Smooth muscle cell (in vitro differentiated cells): Measurements from ENCODE around the gene RPL29. TPM values are rescaled to one million over a fixed set of nuclear protein-coding genes. Genes with fewer than 3 reads are reported as not detected.

Experiments used
- DNase-seq: peaks from one replicate; lab custom pipeline; 2025; ENCODE audit not compliant: unreplicated experiment; lab: John Stamatoyannopoulos, UW
- H2AFZ ChIP-seq: fragments of 200-600 bp; sonication (generic); 2 replicates; pipeline ENCODE4 v1.6.0; 2016; ENCODE audit warnings: antibody characterized with exemption, low read depth, mild to moderate bottlenecking
- H3F3A ChIP-seq: fragments of 200-600 bp; sonication (generic); 2 replicates; pipeline ENCODE4 v1.6.0; 2017; ENCODE audit warnings: antibody characterized with exemption, low read depth
- H3K27ac ChIP-seq: fragments of 200-600 bp; sonication (generic); 2 replicates; pipeline ENCODE4 v1.5.1; 2016; ENCODE audit warnings: low read depth, mild to moderate bottlenecking
- H3K27me3 ChIP-seq: fragments of 200-600 bp; sonication (generic); 2 replicates; pipeline ENCODE4 v1.6.1; 2016; ENCODE audit warnings: low read depth, mild to moderate bottlenecking
- H3K36me3 ChIP-seq: fragments of 200-600 bp; sonication (generic); 2 replicates; pipeline ENCODE4 v1.5.1; 2016; ENCODE audit warnings: low read depth
- H3K4me1 ChIP-seq: fragments of 200-600 bp; sonication (generic); 2 replicates; pipeline ENCODE4 v1.5.1; 2016; ENCODE audit warnings: low read depth
- H3K4me2 ChIP-seq: fragments of 200-600 bp; sonication (generic); 2 replicates; pipeline ENCODE4 v1.6.0; 2016; ENCODE audit warnings: mild to moderate bottlenecking
- H3K4me3 ChIP-seq: fragments of 200-600 bp; sonication (generic); 2 replicates; pipeline ENCODE4 v1.5.1; 2016; ENCODE audit warnings: mild to moderate bottlenecking
- H3K79me2 ChIP-seq: fragments of 200-600 bp; sonication (generic); 2 replicates; pipeline ENCODE4 v1.6.0; 2016; ENCODE audit warnings: low read depth, mild to moderate bottlenecking
- H3K9ac ChIP-seq: fragments of 200-600 bp; sonication (generic); 2 replicates; pipeline ENCODE4 v1.6.0; 2016; ENCODE audit warnings: low read depth
- H3K9me3 ChIP-seq: fragments of 200-600 bp; sonication (generic); replicated peaks from 2 replicates; pipeline ENCODE4 v1.5.1; 2016; ENCODE audit warnings: low read depth
- H4K20me1 ChIP-seq: fragments of 200-600 bp; sonication (generic); 2 replicates; pipeline ENCODE4 v1.6.0; 2016; ENCODE audit warnings: low read depth
- CTCF ChIP-seq: fragments of 200-600 bp; sonication (generic); IDR thresholded peaks from 2 replicates; pipeline ENCODE4 v1.5.1; 2017; ENCODE audit warnings: borderline replicate concordance, mild to moderate bottlenecking, antibody characterized with exemption; ENCODE audit not compliant: insufficient read depth, poor library complexity, severe bottlenecking
- WGBS: methylation state at CpG from one replicate; pipeline ENCODE4 v1.1.7; 2016; ENCODE audit warnings: low lambda C conversion rate; 5-methylcytosine and 5-hydroxymethylcytosine counted together
- polyA plus RNA-seq: library from polyadenylated mRNA; unstranded; fragments of >200 nt; fragmentation: Nextera tagmentation; extraction: Ambion mirVana; gene quantifications from 2 replicates; pipeline ENCODE4 v1.2.1, GENCODE V29; 2016
- total RNA-seq: library from RNA; depleted of rRNA; stranded (reverse); fragments of >200 nt; gene quantifications from 2 replicates; pipeline ENCODE4 v1.2.3, GENCODE V29; 2014

Gene RPL29
- total and polyA plus RNA-seq, 2 experiments from 2014 or later: 708 to 1,004 TPM

GRCh38 chr3:52021489-52022268, 26.0 kb upstream of the RPL29 start:
- peak overlapping the region; percentile 37 for H3K4me2 ChIP-seq
- no peak for TF ChIP-seq CTCF
- no peaks in the 10 kb centered on the region for H4K20me1 ChIP-seq
- no peaks in the 10 kb centered on the region for H3K27me3 ChIP-seq
- H3K9me3 ChIP-seq: no peaks in the 10 kb centered on the region
- H3K79me2 ChIP-seq: no peaks in the 10 kb centered on the region
- H3K4me3 ChIP-seq: no peak overlapping the region
- peaks cover 9% of the 10 kb centered on the region for H3F3A ChIP-seq
- H3K9ac ChIP-seq: no peak overlapping the region
- H3K36me3 ChIP-seq: no peaks in the 10 kb centered on the region
- DNase-seq: no peak
- H3K4me1 ChIP-seq: peaks cover 9% of the 10 kb centered on the region
- peak overlapping the region; percentile 4 for H3K27ac ChIP-seq
- 62% methylated on average over 10 of the region's 10 CpGs for WGBS
- peak overlapping the region; percentile 84 for H2AFZ ChIP-seq

DNA sequence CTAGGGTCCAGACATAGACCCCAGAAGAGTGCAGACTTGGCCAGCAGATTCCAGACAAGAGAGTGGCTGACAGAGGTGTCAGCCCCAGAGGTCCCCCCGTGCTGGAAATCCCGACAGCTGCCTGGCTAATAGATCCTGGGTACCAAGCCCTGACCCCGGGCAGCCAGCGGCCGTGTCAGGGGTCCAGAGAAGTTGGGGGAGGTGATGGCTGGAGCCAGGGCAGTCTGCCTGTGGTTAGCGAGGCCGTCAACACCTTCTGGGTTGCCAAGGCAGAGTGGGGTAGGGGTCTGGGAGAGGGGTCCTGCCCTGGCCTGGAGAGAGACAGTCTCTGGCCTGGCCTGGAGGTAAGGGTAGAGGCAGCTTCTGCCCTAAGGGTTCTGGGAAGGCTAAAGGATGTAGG, 25.1 kb upstream of the RPL29 start:
- H3K4me2 ChIP-seq: no peak overlapping the region
- no peak for TF ChIP-seq CTCF
- no peak overlapping the region for H3K27ac ChIP-seq
- H3K36me3 ChIP-seq: no peaks in the 10 kb centered on the region
- 96% methylated on average over 7 of the region's 7 CpGs for WGBS
- H2AFZ ChIP-seq: no peak overlapping the region
- H3K79me2 ChIP-seq: no peaks in the 10 kb centered on the region
- no peak overlapping the region for H3K9ac ChIP-seq
- H3K4me1 ChIP-seq: peaks cover 9% of the 10 kb centered on the region
- DNase-seq: no peak
- H3K4me3 ChIP-seq: no peak overlapping the region
- peaks cover 9% of the 10 kb centered on the region for H3F3A ChIP-seq
- no peaks in the 10 kb centered on the region for H3K27me3 ChIP-seq
- H4K20me1 ChIP-seq: no peaks in the 10 kb centered on the region
- H3K9me3 ChIP-seq: no peaks in the 10 kb centered on the region

DNA sequence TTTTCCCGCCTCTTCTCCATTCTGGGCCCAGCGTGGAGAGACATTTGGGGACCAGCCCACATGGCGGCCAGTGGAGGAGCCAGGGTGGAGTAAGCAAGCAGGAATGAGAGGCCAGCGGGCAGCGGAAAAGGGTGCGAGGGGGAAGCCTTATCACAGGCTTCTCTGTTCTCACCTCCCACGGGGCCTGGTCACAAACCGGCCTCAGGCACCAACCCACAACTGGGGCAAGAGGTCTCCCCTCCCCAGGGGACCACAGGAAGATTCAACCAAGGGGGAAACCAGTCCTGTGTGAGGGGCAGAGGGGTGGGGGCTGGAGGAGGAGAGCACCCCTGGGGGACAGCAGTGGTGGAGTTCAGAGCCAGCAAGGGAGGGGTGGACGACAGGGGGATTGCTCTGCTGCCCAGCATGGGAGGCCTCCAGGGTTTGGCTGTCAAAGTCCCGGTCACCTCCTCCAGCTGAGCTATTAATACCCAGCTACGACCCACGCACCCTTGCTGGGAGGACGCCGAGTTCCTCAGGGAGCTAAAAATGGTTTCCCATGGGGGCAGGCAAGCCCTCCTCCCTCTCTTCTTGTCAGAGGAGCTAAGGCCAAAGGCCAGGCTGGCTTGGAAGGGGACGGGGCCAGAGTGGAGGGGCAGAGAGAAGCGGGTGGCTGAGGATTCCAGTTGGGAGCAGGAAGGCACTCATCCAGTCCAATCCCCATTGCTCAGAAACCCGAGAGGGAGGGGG, 23.8 kb upstream of the RPL29 start:
- no peak for TF ChIP-seq CTCF
- H3K4me3 ChIP-seq: no peak overlapping the region
- 43% methylated on average over 17 of the region's 17 CpGs for WGBS
- no peaks in the 10 kb centered on the region for H3K36me3 ChIP-seq
- no peak overlapping the region for H3K27ac ChIP-seq
- no peaks in the 10 kb centered on the region for H3K27me3 ChIP-seq
- H3F3A ChIP-seq: peaks cover 9% of the 10 kb centered on the region
- no peak overlapping the region for H3K9ac ChIP-seq
- DNase-seq: no peak
- H2AFZ ChIP-seq: no peak overlapping the region
- peak overlapping the region; percentile 21 for H3K4me2 ChIP-seq
- H3K4me1 ChIP-seq: peaks cover 9% of the 10 kb centered on the region
- no peaks in the 10 kb centered on the region for H3K79me2 ChIP-seq
- H3K9me3 ChIP-seq: no peaks in the 10 kb centered on the region
- H4K20me1 ChIP-seq: no peaks in the 10 kb centered on the region
